Glutamatergic neuron (in vitro differentiated cells): ENCODE data around the gene ISM1. TPM values are rescaled to one million over a fixed set of nuclear protein-coding genes. Genes with fewer than 3 reads are reported as not detected.

ENCODE experiments used
- DNase-seq: peaks from one replicate; pipeline ENCODE4 v3.0.0; 2022
- H3K27ac Mint-ChIP-seq: one replicate; pipeline ENCODE4 v1.8.0; 2020; ENCODE audit warnings: mild to moderate bottlenecking, mixed read lengths, inconsistent platforms; ENCODE audit not compliant: unreplicated experiment
- H3K27me3 Mint-ChIP-seq: one replicate; pipeline ENCODE4 v1.8.0; 2020; ENCODE audit warnings: mild to moderate bottlenecking, moderate library complexity, mixed read lengths, inconsistent platforms; ENCODE audit not compliant: unreplicated experiment
- H3K36me3 Mint-ChIP-seq: one replicate; pipeline ENCODE4 v1.8.0; 2020; ENCODE audit warnings: mild to moderate bottlenecking, mixed read lengths, inconsistent platforms; ENCODE audit not compliant: unreplicated experiment
- H3K4me1 Mint-ChIP-seq: one replicate; pipeline ENCODE4 v1.8.0; 2020; ENCODE audit warnings: mild to moderate bottlenecking, low read depth, mixed read lengths, inconsistent platforms; ENCODE audit not compliant: unreplicated experiment
- H3K4me3 Mint-ChIP-seq: one replicate; pipeline ENCODE4 v1.8.0; 2020; ENCODE audit warnings: mild to moderate bottlenecking, mixed read lengths, inconsistent platforms; ENCODE audit not compliant: unreplicated experiment
- H3K9me3 Mint-ChIP-seq: one replicate; pipeline ENCODE4 v1.8.0; 2020; ENCODE audit warnings: mild to moderate bottlenecking, moderate library complexity, mixed read lengths, inconsistent platforms; ENCODE audit not compliant: unreplicated experiment
- total RNA-seq: library from RNA; stranded (reverse); fragmentation: NEBNext Ultra II Directional; extraction: Animal tissue kit (Norgen Biotek cat#: 25700); gene quantifications from one replicate; pipeline ENCODE4 v1.2.1, GENCODE V29; 2021; ENCODE audit not compliant: unreplicated experiment
- TF ChIP-seq, protein P1 (sequence below): fragments of 200-600 bp; sonication (generic); IDR thresholded peaks from one replicate; pipeline ENCODE4 v1.5.0; 2021; ENCODE audit not compliant: partially characterized antibody, unreplicated experiment

ISM1 gene
- total RNA-seq, 1 donor from 2014 or later: 0.32 TPM

DNA sequence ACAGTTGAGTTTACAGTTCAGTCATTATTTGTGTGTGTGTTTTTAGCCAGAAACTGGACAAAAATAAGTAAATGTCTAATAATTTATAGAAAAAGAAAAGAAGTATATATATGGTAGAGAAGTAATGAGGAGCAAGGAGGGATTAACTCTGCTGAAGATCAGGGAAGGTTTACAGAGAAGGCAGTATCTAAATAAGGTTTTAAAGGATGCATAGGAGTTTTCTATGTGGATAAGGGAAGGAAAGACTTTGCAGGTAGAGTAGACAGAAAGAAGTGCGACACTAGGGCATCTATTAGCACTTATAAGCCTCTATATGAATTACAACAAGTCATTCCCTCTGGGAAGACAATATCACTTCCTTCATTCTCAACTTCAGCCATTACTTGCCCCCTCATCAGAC, 34.3 kb downstream of the ISM1 start:
- no peak for DNase-seq
- Mint-ChIP-seq H3K4me1 (peaks cover 16% of the 10 kb centered on the region), H3K27ac (no peak overlapping the region), H3K9me3 (peaks cover 8% of the 10 kb centered on the region), H3K27me3 (peaks cover 4% of the 10 kb centered on the region), H3K4me3 (no peak overlapping the region), H3K36me3 (peaks cover 10% of the 10 kb centered on the region)
- TF ChIP-seq, protein P1, sequence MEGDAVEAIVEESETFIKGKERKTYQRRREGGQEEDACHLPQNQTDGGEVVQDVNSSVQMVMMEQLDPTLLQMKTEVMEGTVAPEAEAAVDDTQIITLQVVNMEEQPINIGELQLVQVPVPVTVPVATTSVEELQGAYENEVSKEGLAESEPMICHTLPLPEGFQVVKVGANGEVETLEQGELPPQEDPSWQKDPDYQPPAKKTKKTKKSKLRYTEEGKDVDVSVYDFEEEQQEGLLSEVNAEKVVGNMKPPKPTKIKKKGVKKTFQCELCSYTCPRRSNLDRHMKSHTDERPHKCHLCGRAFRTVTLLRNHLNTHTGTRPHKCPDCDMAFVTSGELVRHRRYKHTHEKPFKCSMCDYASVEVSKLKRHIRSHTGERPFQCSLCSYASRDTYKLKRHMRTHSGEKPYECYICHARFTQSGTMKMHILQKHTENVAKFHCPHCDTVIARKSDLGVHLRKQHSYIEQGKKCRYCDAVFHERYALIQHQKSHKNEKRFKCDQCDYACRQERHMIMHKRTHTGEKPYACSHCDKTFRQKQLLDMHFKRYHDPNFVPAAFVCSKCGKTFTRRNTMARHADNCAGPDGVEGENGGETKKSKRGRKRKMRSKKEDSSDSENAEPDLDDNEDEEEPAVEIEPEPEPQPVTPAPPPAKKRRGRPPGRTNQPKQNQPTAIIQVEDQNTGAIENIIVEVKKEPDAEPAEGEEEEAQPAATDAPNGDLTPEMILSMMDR: no peak

DNA sequence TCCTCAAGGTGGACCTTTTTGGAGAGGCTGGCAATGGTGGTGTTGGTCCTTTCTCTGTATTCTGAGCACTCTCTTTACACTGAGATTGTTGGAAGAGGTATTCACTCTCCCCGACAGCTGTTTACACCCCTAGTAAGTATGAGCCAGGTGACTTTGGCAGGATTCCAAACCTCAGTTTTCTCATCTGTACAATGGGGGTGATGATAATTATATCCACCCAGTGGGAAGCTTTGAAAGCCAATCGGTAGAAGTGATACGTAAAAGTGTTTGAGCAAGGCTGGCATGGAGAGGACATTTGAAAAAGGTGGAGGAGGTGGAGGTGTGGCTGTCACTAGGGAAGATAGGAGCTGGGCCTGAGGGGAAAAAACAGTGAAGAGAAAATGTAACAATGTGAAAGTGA, 35.5 kb downstream of the ISM1 start:
- DNase-seq: no peak
- Mint-ChIP-seq H3K27ac (no peak overlapping the region), H3K4me1 (peaks cover 17% of the 10 kb centered on the region), H3K9me3 (peaks cover 10% of the 10 kb centered on the region), H3K4me3 (no peak overlapping the region), H3K36me3 (peaks cover 5% of the 10 kb centered on the region), H3K27me3 (peaks cover 4% of the 10 kb centered on the region)
- TF ChIP-seq, protein P1: no peak

DNA sequence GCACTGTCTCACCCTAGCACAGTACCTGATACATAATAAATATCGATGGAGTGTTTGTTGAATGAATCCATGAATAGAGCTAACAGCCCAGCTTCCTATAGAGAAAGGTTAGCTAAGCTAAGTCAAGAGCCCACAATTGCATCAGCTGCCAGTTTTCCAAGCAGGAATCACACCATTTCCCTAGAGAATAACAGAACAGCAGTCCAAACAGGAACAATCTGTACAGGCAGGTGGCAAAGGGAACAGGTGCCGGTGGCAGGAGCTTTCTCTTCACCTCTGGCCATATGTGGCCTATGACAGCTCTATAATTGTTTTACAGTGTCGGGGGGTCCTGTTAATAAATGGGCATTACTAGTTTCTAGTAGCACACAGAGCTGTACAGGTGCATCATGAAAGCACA, 38.8 kb downstream of the ISM1 start:
- peak overlapping the region; percentile 89 for H3K27ac Mint-ChIP-seq
- H3K4me3 Mint-ChIP-seq: peak overlapping the region; percentile 12
- H3K4me1 Mint-ChIP-seq: peaks cover 35% of the 10 kb centered on the region
- peaks cover 4% of the 10 kb centered on the region for H3K27me3 Mint-ChIP-seq
- peaks cover 10% of the 10 kb centered on the region for H3K9me3 Mint-ChIP-seq
- peak; percentile 35 for DNase-seq
- TF ChIP-seq, protein P1: no peak
- no peaks in the 10 kb centered on the region for H3K36me3 Mint-ChIP-seq

DNA sequence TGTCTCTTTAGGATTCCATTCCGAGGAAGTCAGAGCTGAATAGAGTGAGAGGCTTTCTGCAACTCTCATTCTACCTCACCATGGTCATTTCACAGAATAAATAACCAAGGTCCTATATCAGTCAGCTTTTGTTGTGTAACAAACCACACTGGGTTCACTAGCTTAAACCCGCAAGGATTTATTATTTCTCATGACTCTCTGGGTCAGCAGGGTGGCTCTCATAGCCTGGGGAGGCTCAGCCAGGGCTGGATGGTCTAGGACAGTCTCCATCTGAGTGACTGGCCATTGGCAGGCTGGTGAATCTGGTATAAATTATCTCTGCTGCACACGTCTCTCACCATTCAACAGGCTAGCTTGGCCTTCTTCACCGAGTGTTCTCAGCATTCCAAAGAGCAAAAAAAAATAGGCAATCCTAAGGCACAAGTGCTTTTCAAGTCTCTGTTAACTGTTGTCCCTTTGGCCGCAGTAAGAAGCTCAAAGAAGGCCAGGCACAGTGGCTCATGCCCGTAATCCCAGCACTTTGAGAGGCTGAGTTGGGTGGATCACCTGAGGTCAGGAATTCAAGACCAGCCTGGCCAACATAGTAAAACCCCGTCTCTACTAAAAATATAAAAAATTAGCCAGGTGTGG, 39.7 kb downstream of the ISM1 start:
- Mint-ChIP-seq H3K4me1 (peaks cover 35% of the 10 kb centered on the region), H3K36me3 (no peaks in the 10 kb centered on the region), H3K4me3 (no peak overlapping the region), H3K27me3 (peaks cover 4% of the 10 kb centered on the region), H3K9me3 (peaks cover 12% of the 10 kb centered on the region), H3K27ac (no peak overlapping the region)
- no peak for DNase-seq
- TF ChIP-seq, protein P1: no peak

DNA sequence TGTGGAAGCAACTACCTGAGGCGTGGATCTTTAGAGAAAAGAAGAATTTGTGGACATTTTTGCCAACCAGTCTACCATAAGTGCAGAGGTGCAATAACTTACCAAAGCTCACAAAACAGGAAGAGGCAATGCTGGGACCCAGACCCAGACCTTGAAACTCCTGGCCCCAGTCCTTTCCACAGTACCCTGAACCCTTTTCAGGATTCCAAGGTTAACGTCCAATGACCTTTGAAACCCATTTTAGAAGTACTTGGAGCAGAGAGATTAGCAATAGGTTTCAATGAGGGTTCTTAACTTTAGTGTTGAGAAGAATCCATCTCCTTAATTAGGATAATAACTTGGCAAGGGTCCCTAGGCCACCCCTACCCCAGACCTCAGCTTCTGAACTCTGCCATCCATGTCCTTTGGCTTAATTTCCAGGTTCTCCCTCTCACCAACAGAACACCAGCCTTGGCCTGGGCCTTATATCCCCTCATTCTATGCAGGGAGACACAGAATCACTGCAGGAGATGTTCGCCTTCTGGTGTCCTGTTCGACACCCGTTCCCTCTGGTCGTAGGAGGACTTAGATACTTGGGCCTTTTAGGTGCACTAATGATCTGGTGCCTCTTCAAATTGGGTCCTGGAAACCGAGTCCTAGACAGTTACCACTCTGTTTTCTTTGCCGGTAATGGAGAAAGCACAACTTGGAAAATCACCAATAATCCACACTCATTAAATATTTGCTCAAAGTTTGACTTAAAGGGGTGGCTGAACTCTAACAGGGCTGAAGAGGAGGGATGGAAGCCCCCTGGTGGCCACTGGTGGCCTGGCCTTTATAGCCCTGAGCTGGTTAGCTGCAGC, 40.6 kb downstream of the ISM1 start:
- H3K9me3 Mint-ChIP-seq: peaks cover 12% of the 10 kb centered on the region
- peaks cover 35% of the 10 kb centered on the region for H3K4me1 Mint-ChIP-seq
- H3K27ac Mint-ChIP-seq: no peak overlapping the region
- peak; percentile 81 for DNase-seq
- no peak overlapping the region for H3K4me3 Mint-ChIP-seq
- H3K36me3 Mint-ChIP-seq: no peaks in the 10 kb centered on the region
- TF ChIP-seq, protein P1: peak; percentile 79
- peaks cover 4% of the 10 kb centered on the region for H3K27me3 Mint-ChIP-seq
